GM23248 (cell line): ENCODE measurements around the gene PKD1. TPM values are rescaled to one million over a fixed set of nuclear protein-coding genes. Genes with fewer than 3 reads are reported as not detected.

Experiments
- DNase-seq: peaks from one replicate; pipeline ENCODE4 v3.0.0-alpha.2; 2015
- H2AFZ ChIP-seq: fragments of 200-600 bp; sonication (generic); 2 replicates; pipeline ENCODE4 v1.6.1; 2016; ENCODE audit warnings: antibody characterized with exemption
- H3F3A ChIP-seq: fragments of 200-600 bp; sonication (generic); 2 replicates; pipeline ENCODE4 v1.6.1; 2016; ENCODE audit warnings: mild to moderate bottlenecking, antibody characterized with exemption, mixed run types; ENCODE audit not compliant: insufficient read depth
- H3K27ac ChIP-seq: fragments of 200-600 bp; sonication (generic); 2 replicates; pipeline ENCODE4 v1.5.1; 2016; ENCODE audit warnings: mild to moderate bottlenecking
- H3K27me3 ChIP-seq: fragments of 200-600 bp; sonication (generic); replicated peaks from 2 replicates; pipeline ENCODE4 v1.6.1; 2016; ENCODE audit warnings: mild to moderate bottlenecking; ENCODE audit not compliant: insufficient read depth
- H3K36me3 ChIP-seq: fragments of 200-600 bp; sonication (generic); 2 replicates; pipeline ENCODE4 v1.6.1; 2016; ENCODE audit warnings: low read depth, mild to moderate bottlenecking
- H3K4me1 ChIP-seq: fragments of 200-600 bp; sonication (generic); 2 replicates; pipeline ENCODE4 v1.6.1; 2016; ENCODE audit warnings: mild to moderate bottlenecking; ENCODE audit not compliant: insufficient read depth
- H3K4me2 ChIP-seq: fragments of 200-600 bp; sonication (generic); one replicate; pipeline ENCODE4 v1.6.1; 2016; ENCODE audit warnings: mild to moderate bottlenecking; ENCODE audit not compliant: unreplicated experiment
- H3K4me3 ChIP-seq: fragments of 200-600 bp; sonication (generic); 2 replicates; pipeline ENCODE4 v1.5.1; 2016; ENCODE audit warnings: mild to moderate bottlenecking
- H3K79me2 ChIP-seq: fragments of 200-600 bp; sonication (generic); 2 replicates; pipeline ENCODE4 v1.6.1; 2016; ENCODE audit warnings: mild to moderate bottlenecking; ENCODE audit not compliant: insufficient read depth
- H3K9ac ChIP-seq: fragments of 200-600 bp; sonication (generic); 2 replicates; pipeline ENCODE4 v1.6.1; 2016; ENCODE audit warnings: mild to moderate bottlenecking
- H3K9me2 ChIP-seq: fragments of 200-600 bp; sonication (generic); 2 replicates; pipeline ENCODE4 v1.6.1; 2016; ENCODE audit warnings: mixed run types, mild to moderate bottlenecking, moderate library complexity; ENCODE audit not compliant: insufficient read depth
- H3K9me3 ChIP-seq: fragments of 200-600 bp; sonication (generic); one replicate; pipeline ENCODE4 v1.6.1; 2017; ENCODE audit warnings: low read depth
- H4K20me1 ChIP-seq: fragments of 200-600 bp; sonication (generic); 2 replicates; pipeline ENCODE4 v1.6.0; 2016; ENCODE audit not compliant: insufficient read depth
- EZH2 ChIP-seq: fragments of 200-600 bp; sonication (generic); IDR thresholded peaks from 2 replicates; pipeline ENCODE4 v1.6.1; 2018; ENCODE audit warnings: antibody characterized with exemption, mild to moderate bottlenecking; ENCODE audit not compliant: insufficient read depth, poor library complexity, severe bottlenecking
- EZH2phosphoT487 ChIP-seq: fragments of 200-600 bp; sonication (generic); IDR thresholded peaks from 2 replicates; pipeline ENCODE4 v1.6.1; 2018; ENCODE audit warnings: antibody characterized with exemption, moderate library complexity, mild to moderate bottlenecking, low read depth; ENCODE audit not compliant: insufficient read depth
- WGBS, 2 experiments: methylation state at CpG; one replicate each; pipeline ENCODE4 v1.1.6; 2015 to 2017; ENCODE audit warnings: low lambda C conversion rate in 2 of 2, low coverage in 1 of 2; ENCODE audit errors: missing lambda C conversion rate in 2 of 2; 5-methylcytosine and 5-hydroxymethylcytosine counted together
- in situ Hi-C: fragments of 300-500 bp; cut with MboI; formaldehyde crosslinking; loops from 2 replicates; pipeline ENCODE4 v1.15.0; 2020
- polyA plus RNA-seq: library from polyadenylated mRNA; unstranded; fragments of >200 nt; fragmentation: Nextera tagmentation; extraction: Ambion mirVana; gene quantifications from 2 replicates; pipeline ENCODE4 v1.2.1, GENCODE V29; 2016
- total RNA-seq: library from RNA; depleted of rRNA; stranded (reverse); fragments of >200 nt; shearing (Covaris generic); gene quantifications from 2 replicates; pipeline ENCODE4 v1.2.3, GENCODE V29; 2014

Gene PKD1
- total and polyA plus RNA-seq, 2 experiments from 2014 or later: 48.4 to 201 TPM

DNA sequence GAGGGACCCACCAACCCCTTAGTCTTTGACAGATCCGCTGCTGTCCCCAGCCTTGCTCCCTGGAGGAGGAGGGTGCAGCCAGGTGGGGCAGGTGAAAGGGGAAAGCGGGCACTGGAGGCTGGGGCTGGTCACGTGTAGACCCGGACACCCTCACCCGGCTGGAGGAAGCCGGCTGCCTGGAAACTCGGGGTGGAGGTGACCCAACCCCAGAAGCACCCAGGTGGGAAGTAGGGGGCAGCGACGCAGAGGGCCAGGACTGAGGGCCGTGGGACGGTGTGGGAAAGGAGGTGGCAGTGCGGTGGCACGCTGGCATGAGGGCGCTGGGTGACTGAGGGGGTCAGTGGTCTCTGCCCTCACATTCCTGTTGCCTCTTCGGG, 22.6 kb upstream of the PKD1 start:
- WGBS, 2 experiments: 89 to 94% methylated on average over 12 to 15 of the region's 15 CpGs
- Histone ChIP-seq H3K9me2 (no peaks in the 10 kb centered on the region), H3K9ac (peak overlapping the region; percentile 89; the same call in 1 of the 2 replicates), H3K36me3 (peaks cover 4% of the 10 kb centered on the region; the same call in 1 of the 2 replicates), H3K27me3 (no peaks in the 10 kb centered on the region), H3K4me3 (no peak overlapping the region), H4K20me1 (peaks cover 7% of the 10 kb centered on the region; the same call in 1 of the 2 replicates), H3K79me2 (peaks cover 82% of the 10 kb centered on the region), H3K4me1 (peaks cover 42% of the 10 kb centered on the region), H3F3A (peaks cover 13% of the 10 kb centered on the region), H3K27ac (peak overlapping the region; percentile 85), H3K9me3 (no peaks in the 10 kb centered on the region), H3K4me2 (no peak overlapping the region), H2AFZ (no peak overlapping the region)
- in situ Hi-C loops: no loop called here
- no peak for DNase-seq
- TF ChIP-seq EZH2phosphoT487: no peak
- no peak for TF ChIP-seq EZH2

DNA sequence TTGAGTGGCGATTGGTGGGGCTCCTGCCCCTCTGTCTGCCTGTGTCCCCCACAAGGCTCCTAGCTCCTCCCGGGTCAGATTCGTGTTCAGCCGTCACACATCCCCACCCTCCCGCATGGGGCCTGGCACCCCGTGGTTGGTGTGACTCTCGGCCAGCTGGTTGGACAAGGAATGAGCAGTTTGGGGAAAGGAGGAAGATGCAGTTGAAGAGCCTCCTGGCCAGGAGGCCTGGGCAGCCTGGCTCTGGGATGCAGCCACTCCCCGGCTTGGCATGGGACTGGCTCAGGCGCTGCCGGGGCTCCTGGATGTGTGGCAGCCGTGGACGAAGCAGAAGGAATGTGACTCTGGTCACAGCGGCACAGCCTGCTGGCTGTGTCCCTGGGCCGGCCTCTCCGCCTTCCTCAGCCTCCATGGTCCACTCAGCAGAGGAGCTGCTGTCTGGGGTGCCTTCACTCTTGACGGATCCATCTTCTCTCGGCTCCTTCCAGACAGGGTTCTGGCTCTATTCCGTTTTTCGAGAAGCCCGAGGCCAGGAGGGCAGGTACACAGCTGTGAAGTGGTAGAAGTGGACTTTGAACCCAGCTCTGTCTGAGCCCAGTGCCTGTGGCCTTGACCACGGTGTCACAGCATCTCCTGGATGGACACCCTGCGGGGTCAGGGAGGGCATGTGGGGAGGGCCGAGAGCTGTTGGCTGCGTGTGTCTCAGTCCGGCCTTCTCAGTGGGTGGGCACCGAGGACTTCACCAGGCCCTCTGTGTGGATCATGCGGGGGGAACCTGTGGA, 22.0 kb upstream of the PKD1 start:
- Histone ChIP-seq H4K20me1 (peaks cover 13% of the 10 kb centered on the region; the same call in 1 of the 2 replicates), H3K36me3 (peaks cover 4% of the 10 kb centered on the region; the same call in 1 of the 2 replicates), H3K79me2 (peaks cover 82% of the 10 kb centered on the region), H3K27ac (peak overlapping the region; percentile 52), H3K9ac (peak overlapping the region; percentile 89), H3K9me3 (no peaks in the 10 kb centered on the region), H3K4me2 (peak overlapping the region; percentile 96), H2AFZ (no peak overlapping the region), H3K27me3 (no peaks in the 10 kb centered on the region), H3K4me1 (peaks cover 44% of the 10 kb centered on the region), H3K9me2 (no peaks in the 10 kb centered on the region), H3F3A (peaks cover 18% of the 10 kb centered on the region), H3K4me3 (peak overlapping the region; percentile 96)
- TF ChIP-seq EZH2phosphoT487 (no peak), EZH2 (no peak)
- in situ Hi-C loops: no loop called here
- 50 to 51% methylated on average over 27 of the region's 27 CpGs for WGBS, 2 experiments
- DNase-seq: peak; percentile 52

DNA sequence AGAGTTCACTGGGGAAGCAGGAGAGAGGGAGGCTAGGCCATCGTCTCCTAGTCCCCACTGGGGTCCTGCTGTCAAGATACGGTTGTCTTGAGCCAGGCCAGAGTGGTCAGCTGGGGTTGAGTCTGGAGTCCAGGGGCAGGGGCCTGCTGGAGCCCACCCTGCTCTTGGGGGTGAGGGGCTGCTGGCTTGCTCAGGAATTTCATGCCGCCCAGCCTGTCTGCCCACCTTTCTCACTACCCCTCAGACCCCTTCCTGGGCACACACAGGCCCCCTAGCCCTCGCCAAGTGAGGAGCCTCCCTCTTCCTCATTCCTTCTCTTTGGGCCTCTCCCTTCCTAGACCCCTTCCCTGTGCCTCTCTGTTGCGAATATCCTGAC, 21.1 kb upstream of the PKD1 start:
- peak overlapping the region; percentile 52 for H3K27ac ChIP-seq
- WGBS, 2 experiments: 39 to 48% methylated on average over 4 to 5 of the region's 5 CpGs

DNA sequence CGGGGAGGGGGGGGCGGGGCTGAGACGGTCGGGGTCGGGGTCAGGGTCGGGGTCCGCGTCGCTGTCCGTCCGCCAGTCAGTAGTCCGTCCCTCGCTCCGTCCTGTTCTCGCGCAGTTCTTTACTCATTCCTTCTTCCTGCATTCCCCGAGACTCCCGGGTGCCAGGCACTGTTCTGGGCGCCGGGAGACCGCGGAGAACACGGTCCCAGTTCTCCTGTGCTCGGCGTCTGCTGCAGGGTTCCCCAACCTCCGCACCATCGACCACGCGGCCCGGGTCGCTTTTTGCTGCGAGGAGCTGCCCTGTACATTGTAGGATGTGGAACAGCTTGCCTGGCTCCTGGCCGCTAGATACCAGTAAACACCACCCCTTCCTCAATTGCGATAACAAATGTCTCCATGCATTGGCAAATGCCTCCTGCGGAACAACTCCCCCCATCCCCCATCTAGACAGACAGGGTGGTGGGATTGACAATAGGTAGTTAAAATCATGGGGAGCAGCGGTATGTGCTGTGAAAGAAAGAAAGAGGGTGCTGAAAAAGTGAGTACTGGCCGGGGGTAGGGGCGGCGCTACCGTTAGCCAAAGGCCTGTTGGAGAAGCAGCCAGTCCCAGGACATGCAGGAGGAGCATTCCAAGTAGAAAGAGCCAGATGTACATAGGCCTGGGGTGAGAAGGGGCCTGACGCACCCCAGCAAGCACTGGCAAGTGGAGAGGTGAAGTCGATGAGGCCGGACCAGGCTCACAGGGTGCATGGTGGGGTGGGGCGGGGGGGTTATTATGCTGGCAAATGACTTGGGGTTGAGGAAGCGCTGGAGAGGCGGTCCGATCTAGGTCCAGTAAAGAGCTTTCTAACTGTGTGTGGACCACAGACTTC, 20.5 kb upstream of the PKD1 start:
- H3K4me1 ChIP-seq: peaks cover 44% of the 10 kb centered on the region

More for the DNA sequence above, 21.1 kb upstream of the PKD1 start:
- H3K4me3 ChIP-seq: peak overlapping the region; percentile 96
- H3K9ac ChIP-seq: peak overlapping the region; percentile 89
- H3K4me2 ChIP-seq: peak overlapping the region; percentile 96
- H3K9me2 ChIP-seq: no peaks in the 10 kb centered on the region
- H4K20me1 ChIP-seq: peaks cover 19% of the 10 kb centered on the region; the same call in 1 of the 2 replicates
- peaks cover 47% of the 10 kb centered on the region for H3K4me1 ChIP-seq
- no peak overlapping the region for H2AFZ ChIP-seq
- H3K79me2 ChIP-seq: peaks cover 82% of the 10 kb centered on the region
- no peaks in the 10 kb centered on the region for H3K9me3 ChIP-seq
- DNase-seq: no peak
- H3F3A ChIP-seq: peaks cover 27% of the 10 kb centered on the region
- in situ Hi-C loops: no loop called here
- H3K27me3 ChIP-seq: no peaks in the 10 kb centered on the region
- H3K36me3 ChIP-seq: peaks cover 6% of the 10 kb centered on the region; the same call in 1 of the 2 replicates
- TF ChIP-seq EZH2phosphoT487: no peak
- no peak for TF ChIP-seq EZH2

More for the DNA sequence above, 20.5 kb upstream of the PKD1 start:
- peaks cover 33% of the 10 kb centered on the region for H3F3A ChIP-seq
- in situ Hi-C loops: no loop called here
- H4K20me1 ChIP-seq: peaks cover 25% of the 10 kb centered on the region; the same call in 1 of the 2 replicates
- WGBS, 2 experiments: 2 to 3% methylated on average over 29 to 44 of the region's 47 CpGs
- peak; percentile 84 for DNase-seq
- H3K27ac ChIP-seq: peak overlapping the region; percentile 67
- peaks cover 80% of the 10 kb centered on the region for H3K79me2 ChIP-seq
- H3K4me2 ChIP-seq: peak overlapping the region; percentile 96
- 0 out of 2 replicates have a peak overlapping the region, but pooled peaks have one; percentile 10 for H2AFZ ChIP-seq
- TF ChIP-seq EZH2: no peak
- no peak for TF ChIP-seq EZH2phosphoT487
- no peaks in the 10 kb centered on the region for H3K9me3 ChIP-seq
- H3K4me3 ChIP-seq: peak overlapping the region; percentile 96
- peak overlapping the region; percentile 89 for H3K9ac ChIP-seq
- no peaks in the 10 kb centered on the region for H3K9me2 ChIP-seq
- H3K36me3 ChIP-seq: peaks cover 8% of the 10 kb centered on the region; the same call in 1 of the 2 replicates
- H3K27me3 ChIP-seq: no peaks in the 10 kb centered on the region
